HG03521 (cell line): Measurements from ENCODE around the gene ADSL.
"Not testable (repeated sequence)": the region's sequence is repeated elsewhere in the genome, so short reads cannot be mapped to it uniquely, and the experiment has no call there.

Experiments used
- ATAC-seq: cut with Tn5 transposase; IDR thresholded peaks from one replicate; pipeline ENCODE4 v1.9.1; 2021; ENCODE audit warnings: mild to moderate bottlenecking, moderate library complexity; ENCODE audit not compliant: unreplicated experiment

ADSL gene

DNA sequence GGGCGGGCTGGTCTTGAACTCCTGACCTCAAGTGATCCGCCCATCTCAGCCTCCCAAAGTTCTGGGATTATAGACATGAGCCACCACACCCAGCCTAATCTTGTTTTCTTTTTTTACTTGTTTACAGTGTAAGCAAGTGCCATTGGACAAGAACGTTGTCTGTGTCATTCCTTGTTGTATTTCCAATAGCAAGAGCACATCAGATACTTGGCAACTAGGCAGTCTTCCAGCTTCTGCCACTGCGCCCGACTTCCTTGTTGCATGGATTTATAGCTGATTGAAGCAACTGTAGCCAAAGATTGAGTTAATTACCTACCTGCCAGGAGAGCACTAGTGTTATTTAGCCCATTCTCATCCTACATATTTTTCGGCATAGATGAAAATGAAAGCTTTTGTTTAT lies 21.0 kb downstream of the ADSL start:
- no peak for ATAC-seq

DNA sequence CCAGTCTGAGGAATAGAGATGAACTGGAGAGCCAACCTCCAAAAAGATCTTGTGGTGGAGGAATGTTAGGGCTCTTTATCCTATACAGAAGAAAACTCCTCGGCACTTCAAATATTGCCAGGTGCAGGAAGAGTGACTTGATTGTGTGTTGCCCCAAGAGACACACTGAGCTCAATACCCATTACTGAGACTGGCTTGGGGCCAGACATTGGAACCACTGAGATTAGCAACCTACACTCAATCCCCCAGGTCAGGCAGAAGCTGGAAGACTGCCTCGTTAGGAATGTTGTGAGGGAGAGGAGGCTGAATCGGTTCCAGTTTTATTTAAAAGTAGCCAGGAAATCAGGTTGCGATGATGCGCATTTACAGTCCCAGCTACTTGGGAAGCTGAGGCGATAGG lies 21.7 kb downstream of the ADSL start:
- no peak for ATAC-seq

DNA sequence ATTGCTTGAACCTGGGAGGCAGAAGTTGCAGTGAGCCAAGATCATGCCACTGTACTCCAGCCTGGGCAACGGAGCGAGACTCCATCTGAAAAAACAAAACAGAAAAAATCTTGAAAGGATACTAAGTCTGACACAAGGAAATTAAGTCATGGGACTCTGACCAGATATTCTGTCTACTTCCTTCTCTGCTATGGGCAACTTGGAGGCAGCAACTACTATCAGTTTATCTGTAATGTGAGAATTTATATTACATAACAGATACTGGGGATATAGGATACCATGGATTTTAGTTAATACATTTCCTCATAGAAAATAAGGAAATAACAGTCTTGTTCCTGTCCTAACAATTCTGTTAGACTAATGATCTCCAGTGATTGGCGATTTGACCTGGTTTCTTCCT lies 22.5 kb downstream of the ADSL start:
- ATAC-seq, result no peak

DNA sequence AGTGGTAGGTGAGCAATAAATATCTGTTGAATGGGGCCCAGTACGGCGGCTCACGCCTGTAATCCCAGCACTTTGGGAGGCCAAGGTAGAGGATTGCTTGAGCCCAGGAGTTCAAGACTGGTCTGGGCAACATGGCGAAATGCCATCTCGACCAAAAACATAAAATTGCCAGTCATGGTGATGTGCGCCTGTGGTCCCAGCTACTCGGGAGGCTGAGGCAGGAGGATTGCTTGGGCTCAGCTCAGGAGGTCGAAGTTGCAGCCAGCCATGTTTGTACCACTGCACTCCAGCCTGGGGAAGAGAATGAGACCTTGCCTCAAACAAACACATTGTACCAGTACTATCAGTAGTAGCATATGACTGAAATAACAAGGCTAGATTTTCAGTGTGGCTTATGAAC lies 28.3 kb downstream of the ADSL start:
- no peak for ATAC-seq

DNA sequence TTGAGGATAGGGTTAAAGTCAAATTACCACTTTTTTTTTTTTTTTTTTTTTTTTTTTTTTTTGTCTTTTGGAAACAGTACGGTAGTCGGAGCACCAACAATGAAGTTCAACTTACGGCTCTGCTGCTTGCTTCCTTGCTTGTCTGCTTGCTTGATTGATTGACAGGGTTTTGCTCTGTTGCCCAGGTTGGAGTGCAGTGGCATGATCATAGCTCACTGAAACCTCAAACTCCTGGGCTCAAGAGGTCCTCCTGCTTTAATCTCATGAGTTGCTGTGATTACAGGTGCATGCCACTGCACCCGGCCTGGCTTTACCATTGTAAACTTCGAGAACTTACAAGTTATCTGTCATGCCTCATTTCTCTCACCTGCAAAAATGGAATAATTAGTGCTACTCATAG lies 29.8 kb downstream of the ADSL start:
- no peak for ATAC-seq

DNA sequence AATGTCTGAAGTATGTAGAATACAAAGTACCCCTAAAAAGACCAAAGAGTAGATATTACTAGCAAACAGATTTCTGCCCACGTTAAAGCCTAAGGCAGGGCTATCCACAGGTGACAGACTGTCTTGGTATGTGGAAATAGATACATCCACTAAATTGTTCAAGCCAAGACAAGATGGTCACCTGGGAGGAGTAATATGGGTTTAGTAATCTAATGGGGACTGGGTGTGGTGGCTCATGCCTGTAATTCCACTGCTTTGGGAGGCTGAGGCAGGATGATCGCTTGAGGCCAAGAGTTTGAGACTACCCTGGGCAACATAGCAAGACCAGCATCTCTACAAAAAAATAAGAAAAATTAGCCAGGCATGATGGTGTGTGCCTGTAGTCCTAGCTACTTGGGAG lies 31.6 kb downstream of the ADSL start:
- no peak for ATAC-seq

DNA sequence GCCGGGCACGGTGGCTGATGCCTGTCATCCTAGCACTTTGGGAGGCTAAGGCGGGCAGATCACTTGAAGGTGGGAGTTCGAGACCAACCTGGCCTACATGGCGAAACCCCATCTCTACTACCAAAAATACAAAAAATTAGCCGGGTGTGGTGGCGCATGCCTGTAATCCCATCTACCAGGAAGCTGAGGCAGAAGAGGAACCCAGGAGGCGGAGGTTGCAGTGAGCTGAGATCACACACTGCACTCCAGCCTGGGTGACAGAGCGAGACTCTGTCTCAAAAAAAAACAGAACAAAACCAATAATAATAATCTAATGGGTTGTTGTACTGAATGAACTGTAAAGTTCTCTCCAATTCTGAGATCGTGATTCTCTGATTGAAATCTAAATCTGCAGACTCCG lies 32.1 kb downstream of the ADSL start:
- ATAC-seq, result not testable (repeated sequence)

DNA sequence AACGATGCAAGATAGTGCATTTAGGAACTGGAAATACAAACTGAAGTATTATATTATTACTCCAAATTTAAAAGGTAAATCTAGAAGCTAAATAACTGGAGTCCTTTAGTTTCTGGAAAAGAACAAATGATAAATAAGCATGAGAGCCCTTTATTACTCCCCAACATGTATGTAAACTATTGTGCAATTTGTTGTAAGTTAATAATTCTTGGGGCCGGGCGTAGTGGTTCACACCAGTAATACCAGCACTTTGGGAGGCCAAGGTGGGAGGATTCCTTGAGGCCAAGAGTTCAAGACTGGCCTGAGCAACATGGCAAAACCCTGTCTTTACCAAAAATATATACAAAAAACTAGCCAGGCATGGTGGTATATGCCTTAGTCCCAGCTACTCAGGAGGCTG lies 35.2 kb downstream of the ADSL start:
- ATAC-seq, result no peak

DNA sequence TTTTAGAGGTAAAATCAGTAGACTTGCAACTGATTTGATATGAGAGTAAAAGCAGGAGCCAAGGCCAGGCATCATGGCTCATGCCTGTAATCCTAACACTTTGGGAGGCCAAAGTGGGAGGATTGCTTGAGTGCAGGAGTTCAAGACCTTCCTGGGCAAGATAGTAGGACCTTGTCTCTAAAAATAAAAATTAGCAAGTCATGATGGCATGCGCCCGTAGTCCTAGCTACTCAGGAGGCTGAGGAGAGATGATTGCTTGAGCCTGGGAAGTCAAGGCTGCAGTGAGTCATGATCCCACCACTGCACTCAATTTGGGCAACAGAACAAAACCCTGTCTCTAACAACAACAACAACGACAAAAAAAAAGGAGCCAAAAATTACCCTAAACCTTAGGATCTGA lies 37.6 kb downstream of the ADSL start:
- no peak for ATAC-seq

DNA sequence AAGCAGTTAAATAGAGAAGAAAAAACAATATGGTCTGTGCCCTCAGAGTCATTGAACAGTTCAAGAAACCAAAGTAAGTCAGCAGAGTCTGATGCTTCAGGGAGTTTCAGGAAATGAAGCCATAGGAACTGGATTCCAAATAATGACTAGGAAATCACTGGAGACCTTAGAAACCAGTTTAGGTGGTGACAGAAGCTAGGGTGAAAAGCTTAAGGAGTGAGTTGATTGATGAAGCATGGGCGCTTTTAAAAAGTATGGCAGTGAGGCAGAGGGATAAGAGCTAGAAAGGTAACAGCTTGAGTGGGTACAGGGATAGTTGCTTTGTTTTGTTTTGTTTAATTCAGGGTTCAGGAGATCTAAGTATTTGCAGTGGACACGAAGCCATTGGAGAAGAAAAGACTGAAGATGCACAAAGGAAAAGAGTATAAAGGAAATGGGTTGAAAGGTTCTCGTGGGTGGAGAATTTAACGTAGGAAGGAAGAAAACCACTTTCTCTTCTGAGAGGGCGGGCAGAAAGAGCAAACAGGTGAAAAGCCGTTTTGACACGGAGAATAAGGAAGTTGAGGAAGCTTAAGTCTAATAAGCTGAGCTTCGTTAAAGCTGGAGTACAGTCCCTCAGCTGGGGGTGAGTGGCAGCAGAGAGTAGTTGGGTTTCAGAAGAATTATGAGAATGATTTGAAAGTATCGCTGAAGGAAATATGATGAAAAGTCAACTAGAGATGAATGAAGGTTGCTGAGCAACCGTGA lies 38.9 kb downstream of the ADSL start:
- no peak for ATAC-seq

DNA sequence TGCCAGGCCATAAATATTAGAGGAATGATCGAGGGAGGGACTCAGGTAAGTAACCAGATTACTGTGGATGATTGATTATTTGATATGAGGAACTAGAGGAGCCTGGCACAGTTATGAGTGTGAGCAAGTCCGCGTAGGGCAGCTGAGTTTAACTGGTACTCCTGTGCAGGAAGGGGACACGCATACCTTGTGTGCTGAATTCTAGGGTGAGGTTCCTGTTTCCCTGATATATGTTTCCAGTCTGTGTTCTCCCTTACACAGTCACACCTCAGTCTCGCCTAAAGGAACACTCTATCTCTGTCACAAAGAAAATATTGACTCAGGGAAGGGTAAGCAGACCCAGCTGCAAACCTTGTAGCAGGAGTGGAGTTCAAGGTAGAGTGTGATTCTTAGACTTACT lies 41.4 kb downstream of the ADSL start:
- no peak for ATAC-seq

DNA sequence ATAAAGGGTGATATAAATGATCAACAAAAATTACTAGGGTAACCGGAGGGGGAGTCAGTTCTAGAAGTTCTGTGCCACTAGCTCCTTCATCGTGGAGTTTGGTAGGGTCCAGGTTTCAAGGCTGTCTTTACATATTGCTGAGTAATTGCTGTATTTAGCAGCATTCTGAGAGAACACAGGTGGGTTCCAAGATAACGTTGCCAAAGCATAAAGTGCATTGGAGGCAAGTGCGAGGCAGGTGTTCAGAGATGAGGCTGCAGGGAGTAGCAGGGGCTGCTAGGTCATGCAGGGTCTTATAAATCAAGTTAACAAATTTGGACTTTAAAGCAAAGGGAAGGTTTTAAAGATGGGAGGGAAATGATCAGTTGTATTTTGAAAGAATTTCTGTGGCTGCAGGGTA lies 41.9 kb downstream of the ADSL start:
- ATAC-seq, result no peak

DNA sequence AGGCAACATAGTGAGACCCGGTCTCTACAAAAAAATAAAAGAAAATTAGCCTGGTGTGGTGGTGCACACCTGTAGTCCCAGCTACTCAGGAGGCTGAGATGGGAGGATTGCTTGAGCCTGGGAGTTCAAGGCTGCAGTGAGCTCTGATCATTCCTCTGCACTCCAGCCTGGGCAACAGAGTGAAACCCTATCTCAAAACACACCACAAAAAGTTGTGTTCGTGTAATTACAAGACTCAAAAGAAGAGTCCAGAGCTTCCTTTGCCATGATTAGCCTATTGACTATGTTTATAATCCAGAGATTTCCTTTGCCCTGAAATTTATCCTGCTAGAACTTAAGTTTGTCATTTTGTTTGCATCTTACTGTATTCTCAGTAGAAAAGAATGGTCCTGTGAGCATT lies 45.1 kb downstream of the ADSL start:
- ATAC-seq, result no peak

DNA sequence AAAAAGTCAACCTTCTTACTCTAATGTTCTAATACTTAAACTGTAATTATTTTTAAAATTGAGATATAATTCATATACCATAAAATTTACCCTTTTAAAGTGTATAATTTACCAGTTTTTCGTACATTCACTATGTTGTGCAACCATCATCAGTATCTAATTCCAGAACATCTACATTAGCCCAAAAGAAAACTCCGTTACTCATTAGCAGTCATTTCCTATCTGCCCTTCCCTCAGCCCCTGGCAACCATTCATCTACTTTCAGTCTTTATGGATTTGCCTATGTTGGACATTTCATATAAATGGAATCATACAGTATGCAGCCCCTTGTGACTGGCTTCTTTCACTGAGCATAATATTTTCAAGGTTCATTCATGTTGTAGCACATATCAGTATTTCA lies 46.3 kb downstream of the ADSL start:
- no peak for ATAC-seq

DNA sequence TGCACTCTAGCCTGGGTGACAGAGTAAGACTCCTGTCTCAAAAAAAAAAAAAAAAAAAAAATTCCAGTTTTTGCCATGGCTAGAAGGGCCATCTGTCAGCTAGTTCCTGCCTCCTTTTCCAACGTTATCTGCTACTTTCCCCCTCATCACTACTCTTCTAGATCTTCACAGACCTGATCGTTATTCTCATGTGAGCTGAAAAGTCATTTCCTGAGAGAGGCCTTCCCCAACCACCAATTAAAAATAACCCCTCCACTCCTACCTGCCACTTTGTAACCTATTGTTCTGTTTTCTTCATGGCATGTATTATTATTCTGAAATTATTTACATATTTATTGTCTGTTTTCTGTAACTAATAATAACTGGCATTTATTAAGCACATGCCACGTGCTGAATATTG lies 48.3 kb downstream of the ADSL start:
- no peak for ATAC-seq

DNA sequence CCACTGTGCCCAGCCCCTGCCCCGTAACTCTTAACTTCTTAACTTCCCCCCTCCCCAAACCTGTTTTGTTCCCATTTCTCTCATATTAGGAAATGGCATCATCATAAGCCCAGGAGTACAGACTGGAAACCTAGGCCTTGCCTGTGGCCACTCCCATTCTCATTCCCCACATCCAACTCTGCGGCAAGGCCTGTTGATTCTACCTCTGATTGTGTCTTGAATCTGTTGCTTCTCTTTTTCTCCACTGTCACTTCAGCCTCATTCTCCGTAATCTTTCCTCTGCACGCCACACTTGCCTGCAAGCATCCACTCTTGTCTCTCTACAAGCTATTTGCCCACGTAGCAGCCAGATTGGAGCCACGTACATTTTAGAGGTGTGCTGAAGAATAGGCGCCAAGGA lies 49.3 kb downstream of the ADSL start:
- no peak for ATAC-seq

DNA sequence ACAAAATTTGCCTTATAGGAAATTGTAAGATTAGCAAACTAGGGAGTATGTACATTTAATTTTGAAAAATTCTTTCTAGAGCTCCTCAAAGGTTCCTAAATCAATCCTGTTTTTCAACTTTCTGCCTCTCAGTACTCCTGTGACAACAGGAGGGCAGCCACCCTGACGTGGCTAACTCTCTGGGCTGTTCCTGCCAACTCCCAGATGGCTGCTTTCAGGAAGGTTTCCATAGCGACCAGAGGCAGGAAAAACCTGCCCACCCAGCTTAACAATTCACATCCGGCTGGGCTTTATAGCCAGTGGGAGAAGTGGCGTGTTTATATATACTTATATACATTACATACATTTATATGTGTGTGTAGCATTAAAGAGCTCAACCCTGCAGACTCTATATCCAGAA lies 50.6 kb downstream of the ADSL start:
- ATAC-seq, result no peak

DNA sequence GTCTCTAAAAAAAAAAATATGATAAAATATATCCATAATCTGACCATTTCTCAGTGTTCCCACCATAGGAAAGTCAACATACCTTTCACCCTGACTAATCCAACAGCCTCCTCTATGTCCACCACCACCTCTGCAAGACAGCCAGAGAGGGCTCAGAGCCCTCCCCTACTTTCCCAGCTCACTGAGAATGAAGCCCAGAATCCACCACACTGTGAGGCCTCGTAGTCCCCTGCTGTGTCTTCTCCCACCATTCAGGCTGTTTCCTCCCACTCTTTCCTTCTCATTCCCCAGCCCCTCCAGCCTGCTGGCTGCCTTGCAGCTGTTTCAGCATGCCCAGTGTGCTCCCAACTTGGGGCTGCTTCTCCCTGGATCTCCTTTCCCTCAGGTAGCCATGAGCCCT lies 51.1 kb downstream of the ADSL start:
- ATAC-seq, result no peak

DNA sequence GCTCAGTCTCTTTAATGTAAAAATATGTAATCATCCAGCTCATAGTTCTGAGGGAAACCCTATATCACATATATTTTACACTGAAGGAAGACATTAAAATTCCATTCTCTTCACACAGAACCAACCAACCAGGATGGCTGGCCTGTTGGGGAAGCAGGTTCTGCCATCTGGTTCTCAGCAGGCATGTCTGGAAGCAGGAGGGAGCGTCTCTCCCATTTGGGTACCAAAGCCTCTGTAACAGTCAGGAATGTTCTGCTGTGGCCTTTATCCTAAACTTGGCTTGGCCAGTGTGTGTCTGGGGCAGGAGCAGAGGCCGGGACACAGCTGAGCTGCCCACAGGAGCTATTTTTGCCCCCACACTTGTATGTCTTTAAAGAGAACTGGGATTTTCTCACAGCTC lies 53.3 kb downstream of the ADSL start:
- ATAC-seq, result no peak

DNA sequence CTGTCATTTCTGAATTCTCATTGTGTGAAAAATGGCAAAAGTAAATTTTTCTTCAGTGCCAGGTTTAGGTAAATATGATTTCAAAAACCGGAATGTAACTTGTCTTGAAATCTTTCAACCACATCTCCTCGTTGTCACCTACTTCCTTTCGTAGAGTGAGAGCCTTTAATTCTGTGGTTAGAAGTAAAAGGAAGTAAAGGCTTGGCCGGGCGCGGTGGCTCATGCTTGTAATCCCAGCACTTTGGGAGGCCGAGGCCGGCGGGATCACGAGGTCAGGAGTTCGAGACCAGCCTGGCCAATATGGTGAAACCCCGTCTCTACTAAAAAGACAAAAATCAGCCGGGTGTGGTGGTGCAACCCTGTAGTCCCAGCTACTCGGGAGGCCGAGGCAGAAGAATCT lies 53.9 kb downstream of the ADSL start:
- ATAC-seq, result no peak

DNA sequence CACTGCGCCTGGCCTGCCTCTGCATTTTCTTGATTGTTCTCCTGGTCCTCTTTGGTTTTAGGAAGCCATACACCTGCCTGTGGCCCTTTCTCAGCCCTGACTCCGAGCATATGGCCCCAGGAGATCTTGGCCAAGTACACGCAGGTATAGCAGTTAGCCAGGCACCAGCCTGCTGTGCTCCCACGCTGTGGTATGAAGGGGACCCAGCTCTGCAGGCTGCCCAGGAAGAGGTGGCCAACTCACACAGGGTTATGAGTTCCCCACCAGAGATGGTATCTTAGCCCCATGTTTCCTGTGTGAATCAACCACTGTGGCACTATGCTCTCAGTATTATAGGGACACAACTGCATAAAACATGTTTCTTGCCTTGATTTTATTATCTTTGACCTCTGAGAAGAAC lies 55.2 kb downstream of the ADSL start:
- no peak for ATAC-seq

DNA sequence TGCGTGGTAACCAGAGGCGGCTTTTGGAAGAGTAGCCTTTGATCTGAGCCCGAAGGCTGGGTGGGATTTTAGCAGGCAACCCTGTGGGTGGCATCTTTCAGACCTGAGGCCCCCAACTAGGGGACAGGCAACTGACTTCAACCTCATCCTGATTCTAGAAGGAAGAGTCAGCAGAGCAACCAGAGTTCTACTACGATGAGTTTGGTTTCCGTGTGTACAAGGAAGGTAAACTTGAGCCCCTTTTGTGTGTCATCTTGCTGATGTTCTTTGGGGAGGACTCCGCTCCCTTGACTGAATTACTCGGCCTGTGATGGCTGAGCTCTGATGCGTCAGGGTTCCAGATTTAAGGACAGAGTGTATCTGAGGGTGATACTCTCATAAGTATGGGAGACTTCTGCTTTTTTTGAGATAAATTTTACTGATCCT lies 55.7 kb downstream of the ADSL start:
- ATAC-seq, result no peak

DNA sequence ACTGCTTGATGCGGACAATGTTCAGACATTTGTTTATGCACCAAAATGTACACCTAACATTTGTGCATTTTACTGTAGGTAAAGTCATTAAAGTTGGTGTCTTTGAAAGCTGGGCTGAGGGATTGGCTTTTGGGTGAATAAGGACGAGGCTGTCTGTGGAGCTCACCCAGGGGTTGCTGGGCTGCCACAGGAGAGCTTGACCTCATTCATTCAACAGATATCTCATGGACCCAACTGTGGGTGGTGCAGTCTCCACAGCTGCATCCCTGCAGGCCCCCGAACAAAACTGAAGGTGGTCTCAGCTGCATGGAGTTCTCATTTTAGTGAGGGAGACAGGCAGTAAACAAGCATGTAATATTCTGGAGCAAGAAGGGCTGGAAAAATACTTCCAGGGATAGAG lies 56.8 kb downstream of the ADSL start:
- no peak for ATAC-seq
